Activated CD8-positive, alpha-beta T cell treated with anti-CD3 and anti-CD28 coated beads for 36 hours (primary cell): ENCODE results near the gene NKD1. TPM values are rescaled to one million over a fixed set of nuclear protein-coding genes. Genes with fewer than 3 reads are reported as not detected.

Source experiments
- ATAC-seq: fragments of 200-7000 bp; cut with Tn5 transposase; one replicate; pipeline ENCODE4 v1.10.0; 2021; ENCODE audit warnings: mild to moderate bottlenecking, moderate library complexity
- CTCF ChIA-PET: fragments of 350-600 bp; sonication (Branson Sonifier 250); formaldehyde crosslinking; loops from one replicate; lab custom pipeline; 2021; ENCODE audit warnings: antibody characterized with exemption; lab: Charles Lee
- POLR2A ChIA-PET: fragments of 350-600 bp; sonication (Branson Sonifier 250); formaldehyde crosslinking; loops from one replicate; lab custom pipeline; 2021; ENCODE audit warnings: antibody characterized with exemption; lab: Charles Lee
- DNase-seq: peaks from one replicate; pipeline ENCODE4 v3.0.0-alpha.2; 2020
- H3K27ac Mint-ChIP-seq: one replicate; pipeline ENCODE4 v1.8.0; 2021; ENCODE audit warnings: mild to moderate bottlenecking, mixed read lengths
- H3K27me3 Mint-ChIP-seq: one replicate; pipeline ENCODE4 v1.8.0; 2021; ENCODE audit warnings: mixed read lengths
- H3K36me3 Mint-ChIP-seq: one replicate; pipeline ENCODE4 v1.8.0; 2021; ENCODE audit warnings: low read depth, mixed read lengths
- H3K4me1 Mint-ChIP-seq: one replicate; pipeline ENCODE4 v1.8.0; 2021; ENCODE audit warnings: low read depth, mixed read lengths
- H3K4me3 Mint-ChIP-seq: one replicate; pipeline ENCODE4 v1.8.0; 2021; ENCODE audit warnings: mild to moderate bottlenecking, moderate library complexity, mixed read lengths
- H3K9me3 Mint-ChIP-seq: one replicate; pipeline ENCODE4 v1.8.0; 2021; ENCODE audit warnings: mixed read lengths
- CTCF ChIP-seq: fragments of 200-600 bp; IDR thresholded peaks from one replicate; pipeline ENCODE4 v1.8.0; 2022; ENCODE audit warnings: antibody characterized with exemption, mild to moderate bottlenecking
- intact Hi-C: fragments of 100-400 bp; cut with micrococcal nuclease; formaldehyde crosslinking; loops from one replicate; pipeline ENCODE4 v1.10.0; 2022
- total RNA-seq, 2 experiments: library from RNA; stranded (reverse); gene quantifications; one replicate each; pipeline ENCODE4 v1.2.3, GENCODE V29; 2021

The NKD1 gene
- total RNA-seq, 2 experiments from 2014 or later: 1.9 to 3.6 TPM

- no peaks in the 10 kb centered on the region for H3K27me3 Mint-ChIP-seq
- TF ChIP-seq CTCF: no peak
- no peaks in the 10 kb centered on the region for H3K9me3 Mint-ChIP-seq
- intact Hi-C loops: no loop called here
- ATAC-seq (no peak), DNase-seq (no peak)
- CTCF ChIA-PET: interaction anchor here (0.8 to 2.2 kb wide), 3 partner anchors 14 to 192 kb away, joined by 3 to 6 read pairs (median 3); no protein-coding TSS in a partner anchor
- H3K4me3 Mint-ChIP-seq: no peak overlapping the region
- H3K27ac Mint-ChIP-seq: no peak overlapping the region
- no peaks in the 10 kb centered on the region for H3K36me3 Mint-ChIP-seq
- peaks cover 11% of the 10 kb centered on the region for H3K4me1 Mint-ChIP-seq
- POLR2A ChIA-PET: interaction anchor here (1.1 kb wide), 1 partner anchor 12 kb away, joined by 3 read pairs; no protein-coding TSS in a partner anchor
Observed at GRCh38 chr16:50613964-50614474, 65.8 kb downstream of the NKD1 start.

DNA sequence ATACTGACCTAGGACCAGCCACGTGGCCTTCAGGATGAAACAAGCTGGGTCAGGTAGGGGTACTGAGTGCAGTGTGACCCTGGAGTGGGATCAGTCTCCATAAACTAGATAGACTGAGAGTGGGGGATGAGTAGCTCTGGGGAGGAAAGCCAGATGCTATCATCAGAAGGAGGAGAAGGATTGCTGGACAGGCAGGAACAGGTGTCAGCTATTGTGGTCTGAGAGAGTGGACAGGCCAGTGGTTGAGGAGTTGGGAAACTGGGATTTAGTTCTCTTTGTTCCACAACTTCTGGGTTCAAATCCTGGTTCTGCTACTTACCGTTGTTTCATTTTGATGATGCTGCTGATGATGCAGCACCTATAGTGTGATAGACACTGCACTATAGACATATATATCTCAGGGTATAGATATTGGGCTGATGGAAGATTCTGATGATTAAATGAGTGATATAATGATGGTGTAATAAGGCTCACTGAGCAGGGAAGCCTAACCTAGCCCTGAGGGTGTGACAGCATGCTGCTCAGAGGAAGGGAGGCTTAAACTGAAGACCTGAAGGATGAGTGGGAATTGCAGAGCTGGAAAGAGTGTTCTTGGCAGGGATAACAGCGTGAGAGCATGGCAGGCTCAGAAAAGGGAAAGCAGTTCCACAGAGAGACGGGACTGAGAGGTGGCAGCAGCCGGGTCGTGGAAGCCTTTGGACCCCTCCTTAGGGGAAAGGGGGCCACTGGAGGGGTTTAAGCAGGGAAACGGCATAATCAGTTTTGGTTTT is 66.9 kb downstream of the NKD1 start:
- H3K27me3 Mint-ChIP-seq: no peaks in the 10 kb centered on the region
- peaks cover 11% of the 10 kb centered on the region for H3K4me1 Mint-ChIP-seq
- DNase-seq (no peak), ATAC-seq (no peak)
- no peak overlapping the region for H3K4me3 Mint-ChIP-seq
- no peaks in the 10 kb centered on the region for H3K9me3 Mint-ChIP-seq
- TF ChIP-seq CTCF: no peak
- intact Hi-C loops: no loop called here
- H3K27ac Mint-ChIP-seq: no peak overlapping the region
- ChIA-PET POLR2A (no interaction called here), CTCF (interaction anchor here (1.2 to 3.2 kb wide), 2 partner anchors 13 to 50 kb away, joined by 3 to 13 read pairs; no protein-coding TSS in a partner anchor)
- H3K36me3 Mint-ChIP-seq: no peaks in the 10 kb centered on the region

DNA sequence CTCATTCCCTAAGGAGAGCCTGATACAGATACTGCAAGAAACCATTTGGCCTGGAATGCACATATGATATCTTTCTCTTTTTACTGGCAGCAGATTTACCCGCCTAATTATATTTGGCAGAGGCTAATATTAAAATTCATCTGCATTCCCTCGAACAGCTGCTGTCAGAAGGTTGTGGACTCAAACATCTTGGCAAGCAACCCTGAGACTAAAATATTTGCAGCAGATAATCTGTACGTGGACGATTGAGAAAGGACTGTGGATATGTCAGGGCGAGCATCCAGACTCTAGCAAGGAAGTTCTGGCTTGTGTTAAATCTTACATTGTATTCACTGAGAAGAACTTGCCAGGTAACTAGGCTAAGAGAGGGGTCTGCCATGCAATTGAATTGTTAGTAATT is 67.7 kb downstream of the NKD1 start:
- TF ChIP-seq CTCF: no peak
- intact Hi-C loops: no loop called here
- Mint-ChIP-seq H3K27me3 (no peaks in the 10 kb centered on the region), H3K9me3 (no peaks in the 10 kb centered on the region), H3K27ac (no peak overlapping the region), H3K4me3 (no peak overlapping the region), H3K4me1 (peaks cover 10% of the 10 kb centered on the region), H3K36me3 (no peaks in the 10 kb centered on the region)
- DNase-seq (no peak), ATAC-seq (no peak)
- POLR2A ChIA-PET: no interaction called here
- CTCF ChIA-PET: interaction anchor here (0.6 to 3.2 kb wide), 2 partner anchors 11 to 50 kb away, joined by 3 to 13 read pairs; no protein-coding TSS in a partner anchor

DNA sequence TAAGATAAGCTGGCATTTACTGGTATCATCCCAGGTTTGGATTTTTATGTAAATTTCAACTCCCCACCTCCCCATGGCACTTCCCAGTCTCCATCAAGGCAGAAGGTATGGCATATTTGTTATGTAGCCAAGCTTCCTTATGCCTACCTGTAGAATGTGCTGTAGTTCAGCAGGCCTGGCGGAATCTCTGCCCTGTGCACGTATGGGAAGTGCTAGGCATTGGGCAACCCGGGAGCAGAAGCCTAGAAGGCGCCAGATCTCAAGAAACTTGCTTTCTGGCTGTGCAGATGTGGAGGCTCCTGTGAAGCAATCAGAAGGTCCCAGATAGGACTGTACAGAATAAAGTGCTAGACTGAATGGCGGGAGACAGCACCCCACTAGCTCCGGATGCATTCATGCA is 68.2 kb downstream of the NKD1 start:
- Mint-ChIP-seq H3K4me3 (no peak overlapping the region), H3K4me1 (peaks cover 10% of the 10 kb centered on the region), H3K27ac (no peak overlapping the region), H3K36me3 (no peaks in the 10 kb centered on the region), H3K9me3 (no peaks in the 10 kb centered on the region), H3K27me3 (no peaks in the 10 kb centered on the region)
- no peak for TF ChIP-seq CTCF
- ATAC-seq (no peak), DNase-seq (no peak)
- POLR2A ChIA-PET: no interaction called here
- CTCF ChIA-PET: interaction anchor here (0.6 to 3.2 kb wide), 2 partner anchors 11 to 49 kb away, joined by 3 to 13 read pairs; no protein-coding TSS in a partner anchor
- intact Hi-C loops: no loop called here
